HG02938 (cell line): ENCODE results near the gene MEF2A.

Experiments used
- ATAC-seq: cut with Tn5 transposase; IDR thresholded peaks from one replicate; pipeline ENCODE4 v1.9.1; 2021; ENCODE audit warnings: mild to moderate bottlenecking, moderate library complexity; ENCODE audit not compliant: unreplicated experiment

Gene MEF2A

GRCh38 chr15:99692825-99693224, 127.0 kb downstream of the MEF2A start:
- no peak for ATAC-seq

DNA sequence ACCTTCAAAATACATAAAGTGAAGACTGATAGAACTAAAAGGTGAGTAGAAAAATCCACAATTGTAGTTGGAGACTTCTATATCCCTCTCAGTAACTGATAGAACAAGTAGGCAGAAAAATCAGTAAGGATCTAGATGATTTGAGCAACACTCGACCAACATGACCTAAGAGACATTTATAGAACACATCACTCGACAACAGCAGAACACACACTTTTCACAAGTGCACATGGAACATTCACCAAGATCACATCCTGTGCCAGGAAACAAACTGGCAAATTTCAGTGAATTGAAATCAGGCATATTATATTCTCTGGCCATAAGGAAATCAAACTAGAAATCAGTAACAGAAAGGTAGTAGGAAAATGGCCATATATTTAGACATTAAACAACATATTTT, 130.3 kb downstream of the MEF2A start:
- no peak for ATAC-seq

GRCh38 chr15:99702895-99703602, 137.3 kb downstream of the MEF2A start:
- peak; percentile 5 for ATAC-seq

DNA sequence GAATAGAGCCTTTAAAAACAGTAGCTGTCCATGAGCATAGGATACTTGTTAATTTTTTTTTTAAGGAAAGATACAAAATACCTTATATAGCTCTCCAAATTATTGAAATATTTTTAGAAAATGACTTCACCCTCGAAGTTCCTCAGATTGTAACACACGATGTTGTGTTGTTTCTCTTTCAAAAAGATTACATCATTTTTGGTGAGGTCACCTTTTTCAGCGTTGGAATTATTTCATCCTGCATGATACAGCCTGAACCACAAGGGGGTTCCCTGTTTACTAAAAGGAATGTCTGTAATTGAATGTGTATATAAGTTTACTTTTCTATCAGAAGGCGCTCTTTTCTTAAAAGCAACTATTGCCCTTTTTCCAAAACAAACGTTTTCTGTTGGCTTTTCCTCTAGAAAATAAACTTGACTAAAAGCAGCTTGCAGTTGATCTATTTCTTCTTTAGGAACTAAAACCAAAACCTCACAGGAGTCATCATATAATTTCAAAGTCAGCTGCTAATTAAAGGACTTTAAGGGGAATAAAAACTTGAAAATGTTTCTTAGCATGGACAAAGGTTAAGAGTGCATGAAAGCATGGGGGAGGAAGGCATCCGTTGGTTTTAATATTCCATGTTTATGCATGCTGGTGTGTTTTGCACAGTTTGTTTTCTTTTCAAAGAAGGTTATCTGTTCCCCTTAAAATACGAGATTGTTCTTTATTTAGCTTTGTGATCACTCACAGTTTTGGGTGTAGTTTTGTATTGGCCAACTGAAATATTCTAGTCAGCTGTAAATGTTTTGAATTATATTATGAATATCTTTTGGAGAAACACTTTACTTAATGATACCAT, 138.0 kb downstream of the MEF2A start:
- peak; percentile 62 for ATAC-seq

DNA sequence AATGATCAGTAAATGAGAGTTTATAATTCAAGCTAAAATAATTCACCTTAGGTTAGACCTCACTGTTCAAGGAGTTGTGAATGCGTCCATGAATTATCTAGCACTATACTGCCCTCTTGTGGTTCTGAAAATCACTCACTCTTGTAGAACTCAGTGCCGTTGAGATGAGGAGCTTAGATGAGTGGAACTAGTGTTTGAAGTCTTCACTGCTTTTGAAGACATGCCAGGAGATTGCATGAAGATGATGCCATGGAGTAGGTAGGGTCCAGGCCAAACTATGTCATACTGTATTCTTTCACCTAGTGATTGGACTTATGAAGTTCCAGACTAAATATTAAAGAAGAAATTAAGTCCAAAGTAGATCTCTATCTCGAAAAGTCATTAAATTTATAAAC, 138.7 kb downstream of the MEF2A start:
- ATAC-seq: peak; percentile 69

GRCh38 chr15:99706557-99707303, 140.9 kb downstream of the MEF2A start:
- ATAC-seq: no peak

DNA sequence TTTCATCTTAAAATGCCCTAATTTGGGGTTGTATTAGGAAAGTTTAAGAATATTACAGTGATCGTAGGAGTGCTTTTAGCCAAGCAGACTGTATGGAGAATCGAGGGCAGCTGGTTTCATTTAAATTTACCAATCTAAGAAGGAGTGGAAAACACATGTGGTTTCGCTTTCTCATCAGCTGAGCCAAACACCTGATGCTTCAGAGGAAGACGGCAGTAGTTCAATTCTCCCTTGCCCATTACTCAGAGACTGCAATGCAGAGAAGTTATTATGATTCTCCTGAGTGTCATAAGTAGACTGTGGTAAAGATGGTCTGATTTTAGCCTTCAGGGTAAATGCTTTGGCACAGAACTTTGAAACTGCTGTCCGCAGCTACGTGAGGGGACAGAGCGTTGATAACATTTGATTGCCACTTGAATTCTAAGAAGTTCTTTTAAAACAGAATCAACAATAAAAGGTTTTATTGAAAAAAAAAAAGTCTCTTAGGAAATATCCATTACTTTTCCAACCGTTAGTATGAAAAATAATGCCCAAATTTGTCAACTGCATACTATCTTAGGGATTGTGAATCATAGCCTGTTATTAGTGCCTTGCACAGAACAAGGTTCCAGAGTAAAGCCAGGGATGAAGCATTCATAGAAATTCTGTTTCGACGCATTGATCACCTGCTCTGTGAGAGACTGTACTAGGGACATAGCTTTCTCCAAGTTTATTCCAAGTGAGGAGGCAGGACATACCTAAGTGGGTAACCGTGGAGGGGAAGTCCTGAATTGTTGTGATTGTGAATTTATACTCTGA, 141.9 kb downstream of the MEF2A start:
- ATAC-seq: no peak

DNA sequence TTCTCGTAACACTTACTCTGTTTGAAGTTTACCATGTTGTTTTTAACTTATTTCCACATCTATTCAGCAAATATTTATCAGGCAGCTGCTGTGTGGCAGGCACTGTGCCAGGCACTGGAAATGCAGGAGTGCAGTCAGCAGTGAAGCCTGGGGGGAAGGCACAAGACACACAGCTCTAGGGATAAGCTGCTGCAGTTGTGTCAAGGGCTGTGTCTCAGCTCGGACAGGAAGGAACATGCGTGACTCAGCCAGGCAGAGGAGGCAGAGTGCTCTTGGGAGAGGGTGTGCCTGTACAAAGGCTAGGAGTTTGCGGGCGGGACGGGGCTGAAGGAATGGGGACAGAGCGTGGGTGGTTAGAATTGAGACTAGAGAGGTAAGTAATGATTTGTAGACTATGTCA, 142.8 kb downstream of the MEF2A start:
- ATAC-seq: no peak

- ATAC-seq: no peak
Observed at GRCh38 chr15:99709243-99709986, 143.6 kb downstream of the MEF2A start.

DNA sequence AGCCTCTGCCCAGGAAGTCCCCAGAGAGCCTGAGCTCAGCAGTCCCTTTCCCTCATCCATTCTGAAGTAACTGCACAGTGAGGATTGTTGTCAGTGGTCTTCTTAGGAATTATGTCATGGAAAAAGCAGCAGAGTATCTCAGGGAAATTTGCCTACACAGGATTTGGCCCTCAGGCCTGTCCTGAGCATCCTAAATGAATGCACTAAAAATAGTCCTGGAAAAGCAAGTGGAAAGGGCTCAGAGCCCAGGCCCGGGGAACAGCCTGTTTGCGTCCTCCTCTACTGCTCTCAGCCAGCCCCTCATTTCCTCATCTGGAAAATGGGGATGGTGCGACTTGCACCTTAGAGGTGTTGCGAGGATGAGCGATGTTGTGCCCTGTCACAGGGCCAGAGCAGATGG, 145.8 kb downstream of the MEF2A start:
- ATAC-seq: no peak

- no peak for ATAC-seq
Observed at GRCh38 chr15:99712415-99712814, 146.6 kb downstream of the MEF2A start.

- no peak for ATAC-seq
Observed at GRCh38 chr15:99716540-99717095, 150.8 kb downstream of the MEF2A start.

GRCh38 chr15:99717161-99718009, 151.6 kb downstream of the MEF2A start:
- ATAC-seq: no peak

GRCh38 chr15:99718421-99718820, 152.6 kb downstream of the MEF2A start:
- no peak for ATAC-seq

GRCh38 chr15:99719096-99719541, 153.3 kb downstream of the MEF2A start:
- peak; percentile 89 for ATAC-seq

GRCh38 chr15:99720533-99720932, 154.7 kb downstream of the MEF2A start:
- no peak for ATAC-seq

DNA sequence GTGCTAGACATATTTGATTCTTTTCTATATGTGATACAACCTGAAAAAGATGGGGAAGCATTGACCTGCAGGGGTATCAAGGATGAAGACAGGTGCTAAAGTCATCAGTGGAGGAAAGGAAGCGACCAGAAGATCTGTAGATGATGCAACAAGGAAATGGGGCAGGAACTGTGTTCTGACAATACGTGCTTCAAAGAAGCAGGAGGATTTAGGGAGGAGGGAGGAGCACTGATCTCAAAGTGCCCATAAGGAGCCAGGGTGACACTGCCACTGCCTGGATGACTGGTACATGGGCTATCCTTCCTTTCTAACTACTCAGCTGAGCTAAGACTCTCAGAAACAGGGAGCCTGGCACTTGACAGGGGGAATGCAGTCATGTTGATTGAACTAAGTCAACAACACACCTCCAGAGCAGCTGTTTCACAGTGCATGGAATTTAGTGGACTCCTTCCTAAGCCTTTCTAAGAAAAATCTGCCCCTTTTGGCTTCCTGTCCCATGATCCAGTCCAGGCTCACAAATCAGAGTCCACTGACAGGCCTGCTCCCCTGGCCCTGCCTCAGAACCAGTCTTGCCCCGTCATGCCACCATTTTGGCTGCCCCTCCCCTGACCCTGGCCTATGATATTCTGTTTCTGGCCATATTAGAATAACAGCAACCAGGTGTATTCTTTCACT, 155.5 kb downstream of the MEF2A start:
- no peak for ATAC-seq

GRCh38 chr15:99721896-99722295, 156.1 kb downstream of the MEF2A start:
- no peak for ATAC-seq
